OCI-LY1 (cell line): ENCODE data around the gene FGF23.

Experiments
- CTCF ChIP-seq: fragments of 200-600 bp; sonication (generic), shearing (Covaris generic); IDR thresholded peaks from 2 replicates; pipeline ENCODE4 v1.5.1; 2017; ENCODE audit warnings: mild to moderate bottlenecking, antibody characterized with exemption, low read length, moderate library complexity, mixed read lengths
- EZH2 ChIP-seq: fragments of 200-600 bp; sonication (generic), shearing (Covaris generic); IDR thresholded peaks from 2 replicates; pipeline ENCODE4 v1.8.0; 2017; ENCODE audit warnings: borderline replicate concordance, mixed run types, mild to moderate bottlenecking, antibody characterized with exemption, low read length, moderate library complexity, mixed read lengths

DNA sequence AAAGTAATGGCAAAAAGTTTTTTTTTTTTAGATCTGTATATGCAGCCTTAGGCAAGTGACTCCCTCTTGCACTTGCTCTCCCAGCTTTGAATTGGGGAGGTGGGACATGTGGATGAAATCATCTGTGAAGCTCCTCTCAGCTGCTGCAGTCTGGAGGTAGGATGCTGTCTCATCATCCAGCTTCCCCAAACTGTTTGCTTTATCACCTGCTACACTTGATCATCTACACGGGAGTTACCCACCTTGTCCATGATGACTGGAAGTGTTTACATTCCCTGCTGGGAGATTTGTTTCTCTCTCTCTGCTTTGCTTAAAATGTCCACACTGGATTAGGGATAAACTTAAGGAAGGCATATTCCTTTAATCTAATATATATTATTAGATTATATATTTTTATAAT, 8.5 kb upstream of the FGF23 start:
- no peak for TF ChIP-seq CTCF
- no peak for TF ChIP-seq EZH2
